Measurements from ENCODE around the gene CD8B. TPM values are rescaled to one million over a fixed set of nuclear protein-coding genes. Genes with fewer than 3 reads are reported as not detected.
"Not testable (repeated sequence)": the region's sequence is repeated elsewhere in the genome, so short reads cannot be mapped to it uniquely, and the experiment has no call there.

Gene CD8B
- total RNA-seq, 1 experiment from 2014 or later: not detected

- H3K36me3 Mint-ChIP-seq (ENCODE audit: insufficient read depth, unreplicated experiment); H3K9me3 Mint-ChIP-seq (ENCODE audit: low read depth, unreplicated experiment); DNase-seq; H3K4me3 Mint-ChIP-seq (ENCODE audit: low read depth, unreplicated experiment); intact Hi-C loops (cut with micrococcal nuclease; ENCODE audit: unreplicated experiment); H3K27ac Mint-ChIP-seq (ENCODE audit: unreplicated experiment); CTCF ChIA-PET; H3K4me1 Mint-ChIP-seq (ENCODE audit: low read depth, unreplicated experiment): not testable (repeated sequence)
- H3K27me3 Mint-ChIP-seq (ENCODE audit: unreplicated experiment): peaks cover 13% of the 10 kb centered on the region
- TSS peak; percentile 65 for BruUV-seq (replicated peaks)
Observed at GRCh38 chr2:86837714-86838113, 24.0 kb downstream of the CD8B start.

- Mint-ChIP-seq H3K27me3 (ENCODE audit: unreplicated experiment) (peaks cover 13% of the 10 kb centered on the region), H3K27ac (ENCODE audit: unreplicated experiment) (peak overlapping the region; percentile 75)
- H3K36me3 Mint-ChIP-seq (ENCODE audit: insufficient read depth, unreplicated experiment); H3K4me3 Mint-ChIP-seq (ENCODE audit: low read depth, unreplicated experiment); H3K4me1 Mint-ChIP-seq (ENCODE audit: low read depth, unreplicated experiment); H3K9me3 Mint-ChIP-seq (ENCODE audit: low read depth, unreplicated experiment); CTCF ChIA-PET; BruUV-seq (replicated peaks); intact Hi-C loops (cut with micrococcal nuclease; ENCODE audit: unreplicated experiment): not testable (repeated sequence)
- peak; percentile 70 for DNase-seq
Observed at GRCh38 chr2:86836915-86837695, 24.6 kb downstream of the CD8B start.

GRCh38 chr2:86835548-86835889 is 26.2 kb downstream of the CD8B start:
- not testable (repeated sequence) for H3K36me3 Mint-ChIP-seq (ENCODE audit: insufficient read depth, unreplicated experiment)

GRCh38 chr2:86833315-86833714 is 28.4 kb downstream of the CD8B start:
- H3K27ac Mint-ChIP-seq (ENCODE audit: unreplicated experiment): no peak overlapping the region
- no peaks in the 10 kb centered on the region for H3K4me1 Mint-ChIP-seq (ENCODE audit: low read depth, unreplicated experiment)
- intact Hi-C loops (cut with micrococcal nuclease; ENCODE audit: unreplicated experiment): no loop called here
- no peak for DNase-seq
- TF ChIP-seq CTCF (IDR thresholded peaks at IDR 0.05; ENCODE audit: unreplicated experiment): no peak
- H3K36me3 Mint-ChIP-seq (ENCODE audit: insufficient read depth, unreplicated experiment): no peaks in the 10 kb centered on the region
- H3K9me3 Mint-ChIP-seq (ENCODE audit: low read depth, unreplicated experiment): no peaks in the 10 kb centered on the region
- CTCF ChIA-PET: no interaction called here
- no TSS peak for BruUV-seq (replicated peaks)
- H3K4me3 Mint-ChIP-seq (ENCODE audit: low read depth, unreplicated experiment): no peak overlapping the region
- peaks cover 21% of the 10 kb centered on the region for H3K27me3 Mint-ChIP-seq (ENCODE audit: unreplicated experiment)

More at GRCh38 chr2:86835548-86835889, 26.2 kb downstream of the CD8B start:
- H3K9me3 Mint-ChIP-seq (ENCODE audit: low read depth, unreplicated experiment); intact Hi-C loops (cut with micrococcal nuclease; ENCODE audit: unreplicated experiment); DNase-seq; H3K27ac Mint-ChIP-seq (ENCODE audit: unreplicated experiment); H3K4me1 Mint-ChIP-seq (ENCODE audit: low read depth, unreplicated experiment); BruUV-seq (replicated peaks); H3K4me3 Mint-ChIP-seq (ENCODE audit: low read depth, unreplicated experiment); CTCF ChIA-PET: not testable (repeated sequence)
- peaks cover 21% of the 10 kb centered on the region for H3K27me3 Mint-ChIP-seq (ENCODE audit: unreplicated experiment)

GRCh38 chr2:86832334-86833096 is 29.2 kb downstream of the CD8B start:
- peaks cover 21% of the 10 kb centered on the region for H3K27me3 Mint-ChIP-seq (ENCODE audit: unreplicated experiment)
- no peak for DNase-seq
- TF ChIP-seq CTCF (IDR thresholded peaks at IDR 0.05; ENCODE audit: unreplicated experiment): no peak
- BruUV-seq (replicated peaks): no TSS peak
- no peak overlapping the region for H3K4me3 Mint-ChIP-seq (ENCODE audit: low read depth, unreplicated experiment)
- H3K27ac Mint-ChIP-seq (ENCODE audit: unreplicated experiment): no peak overlapping the region
- CTCF ChIA-PET: no interaction called here
- H3K36me3 Mint-ChIP-seq (ENCODE audit: insufficient read depth, unreplicated experiment): no peaks in the 10 kb centered on the region
- no peaks in the 10 kb centered on the region for H3K9me3 Mint-ChIP-seq (ENCODE audit: low read depth, unreplicated experiment)
- intact Hi-C loops (cut with micrococcal nuclease; ENCODE audit: unreplicated experiment): no loop called here
- no peaks in the 10 kb centered on the region for H3K4me1 Mint-ChIP-seq (ENCODE audit: low read depth, unreplicated experiment)

Data from Calu3 (cell line).